ENCODE data around the gene LDB2.
"Not testable (repeated sequence)": the region's sequence is repeated elsewhere in the genome, so short reads cannot be mapped to it uniquely, and the experiment has no call there.

LDB2 gene

GRCh38 chr4:16636912-16637630 is 261.4 kb downstream of the LDB2 start:
- no peak for DNase-seq

- no peak for DNase-seq
These were observed 262.1 kb downstream of the LDB2 start for GRCh38 chr4:16636304-16636703.

- not testable (repeated sequence) for DNase-seq
These were observed 269.2 kb downstream of the LDB2 start for GRCh38 chr4:16629274-16629673.

- not testable (repeated sequence) for DNase-seq
These were observed 269.6 kb downstream of the LDB2 start for GRCh38 chr4:16628835-16629234.

- DNase-seq = no peak
These were observed 270.4 kb downstream of the LDB2 start for GRCh38 chr4:16627999-16628398.

GRCh38 chr4:16626945-16627344 is 271.5 kb downstream of the LDB2 start:
- no peak for DNase-seq

GRCh38 chr4:16622826-16623225 is 275.6 kb downstream of the LDB2 start:
- DNase-seq = no peak

GRCh38 chr4:16617435-16617834 is 281.0 kb downstream of the LDB2 start:
- no peak for DNase-seq

- no peak for DNase-seq
These were observed 281.4 kb downstream of the LDB2 start for GRCh38 chr4:16617011-16617410.

GRCh38 chr4:16609170-16609758 is 289.2 kb downstream of the LDB2 start:
- no peak for DNase-seq

- no peak for DNase-seq
These were observed 289.8 kb downstream of the LDB2 start for GRCh38 chr4:16608611-16609125.

- no peak for DNase-seq
These were observed 290.3 kb downstream of the LDB2 start for GRCh38 chr4:16608123-16608522.

- DNase-seq = no peak
These were observed 291.0 kb downstream of the LDB2 start for GRCh38 chr4:16607241-16608066.

GRCh38 chr4:16606691-16607090 is 291.8 kb downstream of the LDB2 start:
- DNase-seq = no peak

- DNase-seq = no peak
These were observed 295.3 kb downstream of the LDB2 start for GRCh38 chr4:16603178-16603577.

- no peak for DNase-seq
These were observed 299.7 kb downstream of the LDB2 start for GRCh38 chr4:16598597-16599206.

- DNase-seq = no peak
These were observed 300.4 kb downstream of the LDB2 start for GRCh38 chr4:16597845-16598596.

GRCh38 chr4:16597443-16597842 is 301.0 kb downstream of the LDB2 start:
- no peak for DNase-seq

- DNase-seq = no peak
These were observed 302.2 kb downstream of the LDB2 start for GRCh38 chr4:16596267-16596666.

- DNase-seq = no peak
These were observed 304.3 kb downstream of the LDB2 start for GRCh38 chr4:16594128-16594527.

- no peak for DNase-seq
These were observed 305.1 kb downstream of the LDB2 start for GRCh38 chr4:16593386-16593785.

- DNase-seq = no peak
These were observed 307.1 kb downstream of the LDB2 start for GRCh38 chr4:16591272-16591826.
